A549 (cell line): ENCODE measurements around the gene DCP2. TPM values are rescaled to one million over a fixed set of nuclear protein-coding genes. Genes with fewer than 3 reads are reported as not detected.

Experiments used
- ATAC-seq, 2 experiments: fragments of 200-7000 bp in 1 of 2; fragments of >200 bp in 1 of 2; cut with Nextera tagmentation in 1 of 2; cut with Tn5 transposase in 1 of 2; 3 replicates each; pipeline versions ENCODE4 v1.8.0 to v1.9.1; 2018 to 2020; ENCODE audit warnings: mild to moderate bottlenecking in 1 of 2, moderate library complexity in 1 of 2
- CTCF ChIA-PET: fragments of 300-600 bp; sonication (Branson Sonifier 250); formaldehyde crosslinking; extraction: SDS; loops from one replicate; lab custom pipeline; 2021; ENCODE audit warnings: antibody characterized with exemption, inconsistent platforms; lab: Yijun Ruan, JAX
- POLR2A ChIA-PET: fragments of 350-600 bp; formaldehyde crosslinking; extraction: SDS; loops from one replicate; lab custom pipeline; 2021; ENCODE audit warnings: antibody characterized with exemption, inconsistent platforms; lab: Yijun Ruan, JAX
- DNase-seq, 2 experiments: peaks; one replicate each; pipeline versions ENCODE4 v3.0.0 to v3.0.0-alpha.2; 2011 to 2016; ENCODE audit warnings: low read depth in 1 of 2, low spot score in 1 of 2
- FAIRE-seq: peaks from 2 replicates; lab custom pipeline; 2011; peaks lifted over from hg19 to GRCh38; lab: Jason Lieb, UNC
- H3K27ac ChIP-seq, 2 experiments: fragments of >200 bp; sonication (Bioruptor Twin); formaldehyde crosslinking; 3 replicates each; pipeline ENCODE4 v1.5.1; 2016 to 2017
- H3K4me1 ChIP-seq: fragments of >200 bp; sonication (Bioruptor Twin); formaldehyde crosslinking; 3 replicates; pipeline ENCODE4 v1.6.1; 2016
- H3K4me2 ChIP-seq: fragments of >200 bp; sonication (Bioruptor Twin); formaldehyde crosslinking; 3 replicates; pipeline ENCODE4 v1.6.1; 2016
- H3K4me3 ChIP-seq: fragments of >200 bp; sonication (Bioruptor Twin); formaldehyde crosslinking; 3 replicates; pipeline ENCODE4 v1.5.1; 2016
- H3K9me3 ChIP-seq: fragments of >200 bp; sonication (Bioruptor Twin); formaldehyde crosslinking; 3 replicates; pipeline ENCODE4 v1.6.1; 2016
- CBX2 ChIP-seq: fragments of 200-600 bp; sonication (generic); IDR thresholded peaks from 2 replicates; pipeline ENCODE4 v1.6.1; 2016; ENCODE audit warnings: low read depth, mild to moderate bottlenecking, borderline replicate concordance
- EHF ChIP-seq: fragments of 250-450 bp; sonication (Bioruptor Pico); IDR thresholded peaks from 2 replicates; pipeline ENCODE4 v1.5.0; 2020; ENCODE audit warnings: mild to moderate bottlenecking
- EHMT2 ChIP-seq: fragments of 200-600 bp; sonication (generic); IDR thresholded peaks from 2 replicates; pipeline ENCODE4 v1.6.1; 2016; ENCODE audit warnings: antibody characterized with exemption, low read depth, mild to moderate bottlenecking, moderate library complexity
- ESRRA ChIP-seq: fragments of 150-350 bp; IDR thresholded peaks from 2 replicates; pipeline ENCODE4 v1.6.1; 2014; ENCODE audit warnings: mild to moderate bottlenecking, low read length, borderline replicate concordance
- FOXS1 ChIP-seq: fragments of 250-450 bp; sonication (Bioruptor Pico); IDR thresholded peaks from 2 replicates; pipeline ENCODE4 v1.5.0; 2020; ENCODE audit warnings: mild to moderate bottlenecking, moderate library complexity
- HOXB5 ChIP-seq: fragments of 250-450 bp; sonication (Bioruptor Pico); IDR thresholded peaks from 2 replicates; pipeline ENCODE4 v1.5.0; 2020; ENCODE audit warnings: mild to moderate bottlenecking, moderate library complexity
- KDM1A ChIP-seq: fragments of 200-600 bp; sonication (generic); IDR thresholded peaks from 2 replicates; pipeline ENCODE4 v1.6.1; 2016; ENCODE audit warnings: low read depth, mild to moderate bottlenecking
- KDM5A ChIP-seq: fragments of 200-600 bp; sonication (generic); IDR thresholded peaks from 2 replicates; pipeline ENCODE4 v1.6.1; 2016; ENCODE audit warnings: antibody characterized with exemption, mild to moderate bottlenecking
- MAFK ChIP-seq: fragments of 450-650 bp; IDR thresholded peaks from 2 replicates; pipeline ENCODE4 v1.6.1; 2014; ENCODE audit not compliant: partially characterized antibody
- MYC ChIP-seq: IDR thresholded peaks from 2 replicates; pipeline ENCODE4 v1.6.1; 2012; ENCODE audit warnings: mild to moderate bottlenecking, inconsistent platforms, low read length, improper control_type of control experiment, borderline replicate concordance
- NR3C1 ChIP-seq: fragments of >200 bp; sonication (Bioruptor Twin); formaldehyde crosslinking; IDR thresholded peaks from 3 replicates; pipeline ENCODE4 v1.6.1; 2017
- POLR2AphosphoS2 ChIP-seq: conservative IDR thresholded peaks from 2 replicates; pipeline ENCODE4 v1.6.1; 2012; ENCODE audit warnings: low read length, improper control_type of control experiment, inconsistent platforms
- RCOR1 ChIP-seq: fragments of 150-350 bp; IDR thresholded peaks from 2 replicates; pipeline ENCODE4 v1.6.1; 2014; ENCODE audit warnings: antibody characterized with exemption, low read length, low read depth
- RFX5 ChIP-seq: fragments of 450-650 bp; IDR thresholded peaks from 2 replicates; pipeline ENCODE4 v1.7.1; 2014; ENCODE audit warnings: antibody characterized with exemption, mild to moderate bottlenecking, moderate library complexity
- RNF2 ChIP-seq: fragments of 200-600 bp; sonication (generic); IDR thresholded peaks from 2 replicates; pipeline ENCODE4 v1.6.1; 2016; ENCODE audit warnings: low read depth, mild to moderate bottlenecking, antibody characterized with exemption, moderate library complexity, borderline replicate concordance
- SREBF2 ChIP-seq: fragments of 450-650 bp; IDR thresholded peaks from 2 replicates; pipeline ENCODE4 v1.6.1; 2014; ENCODE audit warnings: mild to moderate bottlenecking, moderate library complexity
- ZFP36 ChIP-seq: fragments of 450-650 bp; IDR thresholded peaks from 2 replicates; pipeline ENCODE4 v1.6.1; 2014; ENCODE audit warnings: borderline replicate concordance; ENCODE audit not compliant: partially characterized antibody
- ZNF302 ChIP-seq: fragments of 250-450 bp; sonication (Bioruptor Pico); IDR thresholded peaks from 2 replicates; pipeline ENCODE4 v1.9.0; 2021; ENCODE audit warnings: inconsistent platforms, mild to moderate bottlenecking, moderate library complexity
- WGBS: methylation state at CpG from one replicate; pipeline ENCODE4 v1.1.6; 2017; ENCODE audit errors: missing lambda C conversion rate; 5-methylcytosine and 5-hydroxymethylcytosine counted together
- polyA plus RNA-seq, 4 experiments: library from polyadenylated mRNA; depleted of rRNA in 3 of 4; stranded (reverse); fragments of >200 nt; fragmentation: RNase III in 1 of 4; extraction: RNeasy Plus Mini Kit Qiagen cat#74134 plus additional on column Dnase treatment in 1 of 4; gene quantifications; 2 replicates in 3 of 4; 3 replicates in 1 of 4; pipeline ENCODE4 v1.2.3, GENCODE V29; 2011 to 2017
- TF ChIP-seq, protein P1 (sequence below): fragments of 250-450 bp; sonication (Bioruptor Pico); IDR thresholded peaks from 2 replicates; pipeline ENCODE4 v1.5.0; 2021; ENCODE audit warnings: mild to moderate bottlenecking, moderate library complexity, borderline replicate concordance
- TF ChIP-seq, protein P2 (sequence below): IDR thresholded peaks from 2 replicates; pipeline ENCODE4 v1.6.1; 2012; ENCODE audit warnings: low read depth, borderline replicate concordance
- TF ChIP-seq, protein P3 (sequence below): IDR thresholded peaks from 2 replicates; pipeline ENCODE4 v1.6.1; 2012
- TF ChIP-seq, protein P4 (sequence below): fragments of >200 bp; sonication (Bioruptor Twin); formaldehyde crosslinking; IDR thresholded peaks from 3 replicates; pipeline ENCODE4 v1.6.1; 2016

The DCP2 gene
- polyA plus RNA-seq, 2 of the 4 experiments (the other 2 are of a cell fraction) = 7.2 to 16.1 TPM

DNA sequence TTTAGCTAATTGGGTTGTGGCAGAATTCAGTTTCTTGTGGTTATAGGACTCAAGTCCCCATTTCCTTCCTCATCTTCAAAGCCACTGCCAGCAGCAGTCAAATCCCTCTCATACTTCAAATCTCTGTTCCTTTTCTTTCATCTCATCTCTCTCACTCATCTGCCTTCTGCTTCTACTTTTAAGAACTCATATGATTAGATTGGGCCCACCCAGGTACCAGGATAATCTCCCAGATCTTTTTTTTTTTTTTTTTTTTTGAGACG lies 46.6 kb upstream of the DCP2 start:
- Histone ChIP-seq H3K4me2 (no peak overlapping the region), H3K4me3 (no peak overlapping the region), H3K27ac (no peak overlapping the region), H3K4me1 (peaks cover 11% of the 10 kb centered on the region; the same call in 1 of the 3 replicates), H3K9me3 (no peaks in the 10 kb centered on the region)
- FAIRE-seq (no peak), DNase-seq (no peak), ATAC-seq (no peak)
- POLR2A ChIA-PET = no interaction called here
- no peak for TF ChIP-seq EHMT2
- no peak for TF ChIP-seq ZFP36
- no peak for TF ChIP-seq KDM5A
- TF ChIP-seq KDM1A = no peak
- no peak for TF ChIP-seq ZNF302 (CRISPR knock-in tag)
- no peak for TF ChIP-seq RCOR1
- no peak for TF ChIP-seq SREBF2
- TF ChIP-seq RFX5 = no peak
- TF ChIP-seq POLR2AphosphoS2 = no peak
- TF ChIP-seq, protein P1, sequence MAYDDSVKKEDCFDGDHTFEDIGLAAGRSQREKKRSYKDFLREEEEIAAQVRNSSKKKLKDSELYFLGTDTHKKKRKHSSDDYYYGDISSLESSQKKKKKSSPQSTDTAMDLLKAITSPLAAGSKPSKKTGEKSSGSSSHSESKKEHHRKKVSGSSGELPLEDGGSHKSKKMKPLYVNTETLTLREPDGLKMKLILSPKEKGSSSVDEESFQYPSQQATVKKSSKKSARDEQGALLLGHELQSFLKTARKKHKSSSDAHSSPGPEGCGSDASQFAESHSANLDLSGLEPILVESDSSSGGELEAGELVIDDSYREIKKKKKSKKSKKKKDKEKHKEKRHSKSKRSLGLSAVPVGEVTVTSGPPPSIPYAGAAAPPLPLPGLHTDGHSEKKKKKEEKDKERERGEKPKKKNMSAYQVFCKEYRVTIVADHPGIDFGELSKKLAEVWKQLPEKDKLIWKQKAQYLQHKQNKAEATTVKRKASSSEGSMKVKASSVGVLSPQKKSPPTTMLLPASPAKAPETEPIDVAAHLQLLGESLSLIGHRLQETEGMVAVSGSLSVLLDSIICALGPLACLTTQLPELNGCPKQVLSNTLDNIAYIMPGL (CRISPR knock-in tag) = no peak
- 95% methylated on average over 1 of the region's 1 CpG for WGBS
- CTCF ChIA-PET = no interaction called here

DNA sequence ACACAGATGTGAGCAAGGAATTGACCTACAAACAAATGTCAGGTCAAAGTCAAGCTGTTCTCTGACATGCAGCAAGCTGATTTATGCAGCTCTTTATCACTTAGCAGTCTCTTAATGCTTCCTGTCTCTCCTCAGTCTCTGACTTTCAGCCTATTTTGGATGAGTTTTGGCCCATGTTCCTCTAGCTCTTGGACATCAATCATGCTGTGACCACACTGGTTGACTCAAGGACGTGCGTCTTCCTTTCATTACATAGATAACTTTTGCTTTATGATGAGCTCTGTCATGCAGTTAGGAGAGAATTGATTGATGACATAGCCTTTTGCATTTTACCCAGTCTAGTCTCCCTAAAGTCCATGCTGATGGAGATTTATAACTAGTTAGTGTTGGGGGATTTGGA lies 45.1 kb upstream of the DCP2 start:
- Histone ChIP-seq H3K9me3 (no peaks in the 10 kb centered on the region), H3K4me3 (no peak overlapping the region), H3K4me2 (no peak overlapping the region), H3K4me1 (peaks cover 11% of the 10 kb centered on the region; the same call in 1 of the 3 replicates)
- FAIRE-seq = no peak
- CTCF ChIA-PET = interaction anchor here (1.5 kb wide), 2 partner anchors 9 to 10 kb away, joined by 5 read pairs; partner anchors contain the start of gene REEP5
- DNase-seq = no peak
- no peak for TF ChIP-seq ESRRA
- TF ChIP-seq, all 56 proteins: peak for 0
- POLR2A ChIA-PET = no interaction called here
- no peak overlapping the region for H3K27ac ChIP-seq
- WGBS = 84% methylated on average over 2 of the region's 2 CpGs
- ATAC-seq = no peak

DNA sequence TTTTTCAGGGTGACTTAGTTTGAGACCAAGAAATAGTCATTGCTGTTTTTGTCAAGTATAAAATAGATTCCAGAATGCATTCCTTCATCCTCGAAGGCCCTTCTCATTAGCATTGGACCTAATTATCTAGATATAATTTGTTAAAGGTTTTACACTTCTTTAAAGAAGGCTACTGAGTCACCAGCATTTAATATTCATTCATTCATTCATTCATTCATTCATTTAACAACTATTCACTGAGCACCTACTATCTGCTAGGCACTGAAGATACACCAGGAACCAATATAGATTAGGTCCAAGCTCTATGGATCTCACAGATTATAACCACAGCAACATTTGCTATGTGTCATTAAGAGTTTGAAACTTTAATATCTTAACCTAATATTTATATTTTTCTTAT lies 43.5 kb upstream of the DCP2 start:
- DNase-seq (no peak), FAIRE-seq (no peak), ATAC-seq (no peak)
- ChIA-PET CTCF (interaction anchor here (2.3 kb wide), 1 partner anchor 11 kb away, joined by 12 read pairs; the partner anchor contains the start of gene REEP5), POLR2A (no interaction called here)
- H3K27ac ChIP-seq = no peak overlapping the region
- H3K4me3 ChIP-seq = no peak overlapping the region
- H3K9me3 ChIP-seq = no peaks in the 10 kb centered on the region
- no peak overlapping the region for H3K4me2 ChIP-seq
- 19% methylated on average over 1 of the region's 1 CpG for WGBS
- no peak for TF ChIP-seq NR3C1
- no peak for TF ChIP-seq MYC
- TF ChIP-seq, protein P2, sequence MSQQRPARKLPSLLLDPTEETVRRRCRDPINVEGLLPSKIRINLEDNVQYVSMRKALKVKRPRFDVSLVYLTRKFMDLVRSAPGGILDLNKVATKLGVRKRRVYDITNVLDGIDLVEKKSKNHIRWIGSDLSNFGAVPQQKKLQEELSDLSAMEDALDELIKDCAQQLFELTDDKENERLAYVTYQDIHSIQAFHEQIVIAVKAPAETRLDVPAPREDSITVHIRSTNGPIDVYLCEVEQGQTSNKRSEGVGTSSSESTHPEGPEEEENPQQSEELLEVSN = no peak
- no peak for TF ChIP-seq CBX2
- TF ChIP-seq HOXB5 (CRISPR knock-in tag) = no peak
- TF ChIP-seq RNF2 = no peak
- TF ChIP-seq, protein P3, sequence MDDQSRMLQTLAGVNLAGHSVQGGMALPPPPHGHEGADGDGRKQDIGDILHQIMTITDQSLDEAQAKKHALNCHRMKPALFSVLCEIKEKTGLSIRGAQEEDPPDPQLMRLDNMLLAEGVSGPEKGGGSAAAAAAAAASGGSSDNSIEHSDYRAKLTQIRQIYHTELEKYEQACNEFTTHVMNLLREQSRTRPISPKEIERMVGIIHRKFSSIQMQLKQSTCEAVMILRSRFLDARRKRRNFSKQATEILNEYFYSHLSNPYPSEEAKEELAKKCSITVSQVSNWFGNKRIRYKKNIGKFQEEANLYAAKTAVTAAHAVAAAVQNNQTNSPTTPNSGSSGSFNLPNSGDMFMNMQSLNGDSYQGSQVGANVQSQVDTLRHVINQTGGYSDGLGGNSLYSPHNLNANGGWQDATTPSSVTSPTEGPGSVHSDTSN = no peak
- TF ChIP-seq EHF = no peak
- no peak for TF ChIP-seq FOXS1
- no peak for TF ChIP-seq MAFK
- TF ChIP-seq EHMT2 = no peak
- TF ChIP-seq, protein P4, sequence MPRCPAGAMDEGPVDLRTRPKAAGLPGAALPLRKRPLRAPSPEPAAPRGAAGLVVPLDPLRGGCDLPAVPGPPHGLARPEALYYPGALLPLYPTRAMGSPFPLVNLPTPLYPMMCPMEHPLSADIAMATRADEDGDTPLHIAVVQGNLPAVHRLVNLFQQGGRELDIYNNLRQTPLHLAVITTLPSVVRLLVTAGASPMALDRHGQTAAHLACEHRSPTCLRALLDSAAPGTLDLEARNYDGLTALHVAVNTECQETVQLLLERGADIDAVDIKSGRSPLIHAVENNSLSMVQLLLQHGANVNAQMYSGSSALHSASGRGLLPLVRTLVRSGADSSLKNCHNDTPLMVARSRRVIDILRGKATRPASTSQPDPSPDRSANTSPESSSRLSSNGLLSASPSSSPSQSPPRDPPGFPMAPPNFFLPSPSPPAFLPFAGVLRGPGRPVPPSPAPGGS = no peak
- peaks cover 9% of the 10 kb centered on the region; the same call in 1 of the 3 replicates for H3K4me1 ChIP-seq
